PFSK-1 (cell line): ENCODE results near the gene MYO16.

Source experiments
- FOXP2 ChIP-seq: optimal IDR thresholded peaks from 2 replicates; pipeline ENCODE3; 2011; ENCODE audit warnings: borderline replicate concordance, control low read depth, inconsistent platforms; ENCODE audit not compliant: insufficient read depth; ENCODE audit errors: extremely low read length, extremely low read depth
- POLR2AphosphoS5 ChIP-seq: IDR thresholded peaks from 2 replicates; pipeline ENCODE4 v1.6.1; 2012; ENCODE audit warnings: low read depth, mild to moderate bottlenecking, control low read depth, low read length, moderate library complexity
- SIN3A ChIP-seq: IDR thresholded peaks from 2 replicates; pipeline ENCODE4 v1.6.1; 2012; ENCODE audit warnings: mild to moderate bottlenecking, low read length, moderate library complexity, borderline replicate concordance; ENCODE audit not compliant: insufficient read depth
- TAF1 ChIP-seq: IDR thresholded peaks from 2 replicates; pipeline ENCODE4 v1.6.1; 2012; ENCODE audit warnings: low read length, control low read depth, borderline replicate concordance; ENCODE audit not compliant: insufficient read depth
- TF ChIP-seq, protein P1 (sequence below), 2 experiments: IDR thresholded peaks; 2 replicates each; pipeline versions ENCODE4 v1.6.1 to v1.8.0; 2011 to 2012; ENCODE audit warnings: low read depth in 2 of 2, low read length in 2 of 2, control low read depth in 1 of 2, inconsistent platforms in 1 of 2, mild to moderate bottlenecking in 1 of 2, moderate library complexity in 1 of 2; ENCODE audit not compliant: insufficient read depth in 1 of 2

The MYO16 gene

DNA sequence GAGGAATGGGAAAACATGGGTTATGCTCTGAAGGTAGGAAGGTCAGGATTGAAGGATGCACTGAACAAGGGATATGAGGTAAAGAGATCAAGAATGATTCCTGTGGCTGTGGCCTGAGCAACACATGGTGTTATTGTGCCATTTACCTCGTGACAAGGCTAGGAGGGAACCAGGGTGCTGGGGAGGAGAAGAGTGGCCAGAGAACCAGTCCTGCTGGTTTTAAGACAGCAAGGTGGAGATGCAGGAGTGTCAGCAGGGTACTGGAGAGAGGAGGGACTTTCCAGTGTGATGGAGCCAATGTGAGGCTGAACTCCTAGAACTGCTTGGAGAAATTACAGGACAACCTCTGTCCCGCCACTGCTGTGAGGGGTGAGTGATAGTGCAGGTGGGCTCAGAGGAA is 282.4 kb downstream of the MYO16 start:
- no peak for TF ChIP-seq TAF1
- TF ChIP-seq, protein P1, sequence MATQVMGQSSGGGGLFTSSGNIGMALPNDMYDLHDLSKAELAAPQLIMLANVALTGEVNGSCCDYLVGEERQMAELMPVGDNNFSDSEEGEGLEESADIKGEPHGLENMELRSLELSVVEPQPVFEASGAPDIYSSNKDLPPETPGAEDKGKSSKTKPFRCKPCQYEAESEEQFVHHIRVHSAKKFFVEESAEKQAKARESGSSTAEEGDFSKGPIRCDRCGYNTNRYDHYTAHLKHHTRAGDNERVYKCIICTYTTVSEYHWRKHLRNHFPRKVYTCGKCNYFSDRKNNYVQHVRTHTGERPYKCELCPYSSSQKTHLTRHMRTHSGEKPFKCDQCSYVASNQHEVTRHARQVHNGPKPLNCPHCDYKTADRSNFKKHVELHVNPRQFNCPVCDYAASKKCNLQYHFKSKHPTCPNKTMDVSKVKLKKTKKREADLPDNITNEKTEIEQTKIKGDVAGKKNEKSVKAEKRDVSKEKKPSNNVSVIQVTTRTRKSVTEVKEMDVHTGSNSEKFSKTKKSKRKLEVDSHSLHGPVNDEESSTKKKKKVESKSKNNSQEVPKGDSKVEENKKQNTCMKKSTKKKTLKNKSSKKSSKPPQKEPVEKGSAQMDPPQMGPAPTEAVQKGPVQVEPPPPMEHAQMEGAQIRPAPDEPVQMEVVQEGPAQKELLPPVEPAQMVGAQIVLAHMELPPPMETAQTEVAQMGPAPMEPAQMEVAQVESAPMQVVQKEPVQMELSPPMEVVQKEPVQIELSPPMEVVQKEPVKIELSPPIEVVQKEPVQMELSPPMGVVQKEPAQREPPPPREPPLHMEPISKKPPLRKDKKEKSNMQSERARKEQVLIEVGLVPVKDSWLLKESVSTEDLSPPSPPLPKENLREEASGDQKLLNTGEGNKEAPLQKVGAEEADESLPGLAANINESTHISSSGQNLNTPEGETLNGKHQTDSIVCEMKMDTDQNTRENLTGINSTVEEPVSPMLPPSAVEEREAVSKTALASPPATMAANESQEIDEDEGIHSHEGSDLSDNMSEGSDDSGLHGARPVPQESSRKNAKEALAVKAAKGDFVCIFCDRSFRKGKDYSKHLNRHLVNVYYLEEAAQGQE (IDR thresholded peaks at IDR 0.05; ENCODE audit: insufficient read depth in 1 of 2, low read depth in 2 of 2, low read length in 2 of 2): no peak
- no peak for TF ChIP-seq POLR2AphosphoS5
- TF ChIP-seq FOXP2: no peak
- TF ChIP-seq SIN3A: no peak

DNA sequence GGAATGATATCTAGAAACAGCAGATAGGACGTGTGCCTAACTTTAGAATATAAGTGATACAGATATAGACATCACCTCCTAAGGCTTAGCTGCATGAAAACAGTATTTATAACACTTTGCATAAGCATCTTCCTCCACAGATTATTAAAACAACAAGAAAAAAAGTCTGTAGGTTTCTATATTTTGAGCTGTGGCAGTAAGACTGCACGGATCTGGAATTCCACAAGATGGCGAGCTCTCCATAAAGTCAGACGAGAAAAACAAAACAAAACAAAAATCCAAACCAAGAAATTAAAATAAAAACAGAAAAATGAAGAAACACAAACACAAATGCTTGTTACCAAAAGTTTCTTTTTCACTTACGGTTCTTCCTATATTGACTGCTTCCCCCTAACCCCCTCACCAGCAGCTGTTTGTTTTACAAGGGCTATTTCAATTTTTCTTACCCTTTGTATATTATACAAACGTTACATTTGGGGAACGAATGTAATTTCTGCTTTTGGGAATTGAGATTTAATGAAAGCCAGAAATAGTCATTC is 285.8 kb downstream of the MYO16 start:
- no peak for TF ChIP-seq TAF1
- TF ChIP-seq, protein P1 (IDR thresholded peaks at IDR 0.05; ENCODE audit: insufficient read depth in 1 of 2, low read depth in 2 of 2, low read length in 2 of 2): no peak
- TF ChIP-seq FOXP2: no peak
- no peak for TF ChIP-seq SIN3A
- TF ChIP-seq POLR2AphosphoS5: no peak

DNA sequence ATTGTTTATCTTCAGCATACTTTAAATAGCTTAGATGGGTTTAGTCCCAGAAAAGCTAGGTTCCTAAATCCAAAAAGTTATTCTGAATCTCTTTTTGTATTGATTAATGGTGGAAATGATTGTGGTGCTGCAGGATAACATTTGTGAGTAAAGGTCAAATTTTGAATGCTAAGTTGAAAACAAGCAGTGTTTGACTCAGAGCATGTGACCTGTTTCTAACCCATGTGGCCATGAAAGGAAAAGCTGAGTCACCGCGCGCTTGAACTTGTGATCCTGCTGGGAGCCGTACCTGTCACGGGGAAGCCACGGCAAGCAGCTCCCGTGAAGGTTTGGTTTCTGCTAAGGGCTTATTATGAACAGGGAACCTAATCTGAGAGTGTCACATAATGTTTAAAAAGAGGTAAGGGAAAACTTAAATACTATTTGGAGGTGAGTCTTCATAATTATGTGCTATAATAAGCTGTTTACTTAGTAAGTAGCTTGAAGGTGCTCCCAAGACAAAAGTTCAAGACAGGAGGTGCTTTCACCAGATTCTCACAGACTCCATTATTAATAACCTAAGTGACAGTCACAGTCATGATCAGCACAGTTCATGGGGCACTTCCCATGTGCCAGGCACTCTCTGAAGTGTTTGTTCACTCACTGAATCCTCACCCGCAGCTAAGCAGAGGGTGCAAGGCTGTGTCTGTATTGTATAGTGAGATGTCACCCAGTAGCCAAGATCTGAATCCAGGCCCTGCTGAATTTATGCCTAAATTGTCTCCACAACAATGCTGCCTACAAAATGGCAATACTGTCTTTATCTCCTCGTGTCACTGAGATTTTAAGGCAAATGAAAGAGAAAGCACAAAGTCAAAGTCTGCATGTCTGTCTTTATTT is 286.5 kb downstream of the MYO16 start:
- no peak for TF ChIP-seq POLR2AphosphoS5
- no peak for TF ChIP-seq FOXP2

DNA sequence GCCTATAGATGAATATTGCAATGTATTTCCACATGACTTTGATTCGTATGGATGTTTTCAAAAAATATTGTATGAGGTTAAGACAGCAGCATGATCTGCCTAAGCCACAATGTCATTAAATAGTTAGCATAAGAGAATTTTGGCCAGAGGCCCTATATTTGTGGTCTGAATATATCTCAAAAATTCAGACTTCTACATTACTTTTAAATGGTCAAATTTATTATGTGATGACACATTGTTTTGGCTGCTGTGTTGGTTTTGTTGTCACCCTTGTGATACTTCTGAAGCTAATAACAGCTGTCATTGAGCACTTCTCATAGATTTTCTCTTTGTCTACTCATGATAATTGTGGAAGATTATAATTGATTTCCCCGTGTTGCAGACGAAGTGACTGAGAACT is 288.2 kb downstream of the MYO16 start:
- TF ChIP-seq POLR2AphosphoS5 (no peak), TAF1 (no peak), FOXP2 (no peak), SIN3A (no peak)
- TF ChIP-seq, protein P1 (IDR thresholded peaks at IDR 0.05; ENCODE audit: insufficient read depth in 1 of 2, low read depth in 2 of 2, low read length in 2 of 2): no peak

DNA sequence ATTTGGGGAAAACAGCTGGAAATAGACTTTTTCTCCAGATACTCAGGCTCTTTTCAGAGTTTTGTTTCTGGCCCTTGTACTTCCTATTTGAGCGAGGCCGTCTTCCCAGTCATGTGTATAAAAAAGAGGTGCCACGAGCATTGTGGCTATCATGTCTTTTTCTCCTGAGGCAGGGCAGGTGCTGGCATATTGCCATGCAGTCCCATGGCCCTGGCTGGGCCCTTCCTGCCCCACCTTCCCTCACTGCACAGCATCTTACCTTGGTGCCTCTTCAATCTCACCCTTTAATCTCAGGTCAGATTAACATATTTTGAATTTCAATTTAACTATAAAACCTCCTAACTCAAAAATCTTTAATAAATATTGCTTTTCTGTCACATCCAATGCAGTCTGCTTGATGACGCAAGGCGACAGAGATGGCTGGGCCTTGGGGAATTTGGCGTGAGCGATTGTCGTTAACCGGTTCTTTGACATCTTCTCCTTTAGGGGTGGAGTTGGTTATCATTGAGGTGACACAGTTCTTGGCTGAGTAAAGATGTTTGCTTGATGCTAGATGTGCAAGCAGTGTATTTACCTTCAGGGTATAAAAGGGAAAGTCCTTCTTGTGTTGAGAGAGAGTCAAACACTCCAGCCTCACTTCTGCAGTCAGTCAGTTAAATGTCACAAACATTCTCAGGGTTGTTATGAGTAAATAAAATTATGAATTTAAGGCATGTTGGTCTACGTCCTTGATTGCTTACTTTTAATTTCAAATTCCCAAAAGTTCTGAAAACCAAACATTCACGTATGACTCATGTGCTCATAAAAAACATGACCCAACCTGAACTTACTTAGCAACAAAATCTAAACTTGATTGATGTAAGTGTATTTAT is 289.9 kb downstream of the MYO16 start:
- TF ChIP-seq, protein P1 (IDR thresholded peaks at IDR 0.05; ENCODE audit: insufficient read depth in 1 of 2, low read depth in 2 of 2, low read length in 2 of 2): no peak
- TF ChIP-seq SIN3A (no peak), POLR2AphosphoS5 (no peak), TAF1 (no peak), FOXP2 (no peak)
